GM12878 (cell line): Measurements from ENCODE around the gene GAMT.

Experiments used
- CEBPB ChIP-seq, 2 experiments: fragments of 150-350 bp in 1 of 2; IDR thresholded peaks; 2 replicates each; pipeline ENCODE4 v1.6.1; 2012 to 2014; ENCODE audit warnings: low read depth in 2 of 2, low read length in 2 of 2, borderline replicate concordance in 1 of 2, inconsistent platforms in 1 of 2
- CHD2 ChIP-seq: IDR thresholded peaks from 2 replicates; pipeline ENCODE4 v1.6.1; 2011; ENCODE audit warnings: low read depth, low read length, improper control_type of control experiment, borderline replicate concordance
- DPF2 ChIP-seq: fragments of 450-650 bp; IDR thresholded peaks from 2 replicates; pipeline ENCODE4 v1.6.1; 2017; ENCODE audit warnings: mild to moderate bottlenecking
- EZH2 ChIP-seq: IDR thresholded peaks from 2 replicates; pipeline ENCODE4 v1.6.1; 2012; ENCODE audit warnings: low read depth, mild to moderate bottlenecking, control low read depth, inconsistent platforms, low read length, borderline replicate concordance; ENCODE audit not compliant: control insufficient read depth
- FOXM1 ChIP-seq: IDR thresholded peaks from 2 replicates; pipeline ENCODE4 v1.6.1; 2012; ENCODE audit warnings: low read depth, mild to moderate bottlenecking, inconsistent platforms, low read length, moderate library complexity
- POLR2A ChIP-seq: IDR thresholded peaks from 2 replicates; pipeline ENCODE4 v1.6.1; 2011; ENCODE audit warnings: low read depth, mild to moderate bottlenecking, low read length
- POLR2AphosphoS5 ChIP-seq: IDR thresholded peaks from 2 replicates; pipeline ENCODE4 v1.6.1; 2011; ENCODE audit warnings: mild to moderate bottlenecking, low read length, inconsistent platforms
- STAT3 ChIP-seq: IDR thresholded peaks from 2 replicates; pipeline ENCODE4 v1.6.1; 2011; ENCODE audit warnings: low read depth, low read length, improper control_type of control experiment
- ZNF384 ChIP-seq: IDR thresholded peaks from 2 replicates; pipeline ENCODE4 v1.6.1; 2012; ENCODE audit warnings: low read depth, mild to moderate bottlenecking, low read length, improper control_type of control experiment, borderline replicate concordance
- TF ChIP-seq, protein P1 (sequence below): IDR thresholded peaks from 2 replicates; pipeline ENCODE4 v1.6.1; 2011; ENCODE audit warnings: low read depth, low read length, improper control_type of control experiment, borderline replicate concordance
- TF ChIP-seq, protein P2 (sequence below), 3 experiments: IDR thresholded peaks in 2 of 3; conservative IDR thresholded peaks in 1 of 3; 2 replicates each; pipeline ENCODE4 v1.5.1; 2011; ENCODE audit warnings: low read depth in 3 of 3, low read length in 3 of 3, mild to moderate bottlenecking in 3 of 3, control low read depth in 2 of 3, moderate library complexity in 2 of 3, inconsistent platforms in 1 of 3, mixed read lengths in 1 of 3; ENCODE audit not compliant: control insufficient read depth in 2 of 3, insufficient read depth in 1 of 3; ENCODE audit errors: extremely low read depth in 1 of 3

DNA sequence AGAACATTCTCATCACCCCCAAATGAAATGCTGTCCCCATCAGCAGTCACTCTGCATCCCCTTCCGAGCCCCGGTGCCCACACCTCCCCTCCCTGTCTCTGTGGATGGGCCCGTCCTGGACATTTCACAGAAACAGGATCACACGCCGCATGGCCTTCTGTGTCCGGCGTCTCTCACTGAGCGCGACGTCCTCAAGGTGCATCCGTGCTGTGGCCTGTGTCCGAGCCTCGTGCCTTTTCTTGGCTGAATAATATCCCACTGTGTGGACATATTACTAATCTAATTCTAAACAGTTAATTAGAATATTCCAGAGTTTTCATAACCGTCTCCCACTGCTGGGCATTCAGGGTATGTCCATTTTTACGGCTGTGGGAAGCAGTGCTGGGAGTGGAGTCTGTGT is 8.9 kb downstream of the GAMT start:
- TF ChIP-seq EZH2 (no peak), STAT3 (no peak), DPF2 (no peak), POLR2A (no peak), CEBPB (IDR thresholded peaks at IDR 0.05; ENCODE audit: borderline replicate concordance in 1 of 2, low read depth in 2 of 2, low read length in 2 of 2) (no peak), ZNF384 (no peak), FOXM1 (no peak), CHD2 (no peak), POLR2AphosphoS5 (no peak)
- TF ChIP-seq, protein P1, sequence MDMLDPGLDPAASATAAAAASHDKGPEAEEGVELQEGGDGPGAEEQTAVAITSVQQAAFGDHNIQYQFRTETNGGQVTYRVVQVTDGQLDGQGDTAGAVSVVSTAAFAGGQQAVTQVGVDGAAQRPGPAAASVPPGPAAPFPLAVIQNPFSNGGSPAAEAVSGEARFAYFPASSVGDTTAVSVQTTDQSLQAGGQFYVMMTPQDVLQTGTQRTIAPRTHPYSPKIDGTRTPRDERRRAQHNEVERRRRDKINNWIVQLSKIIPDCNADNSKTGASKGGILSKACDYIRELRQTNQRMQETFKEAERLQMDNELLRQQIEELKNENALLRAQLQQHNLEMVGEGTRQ, result no peak
- TF ChIP-seq, protein P2, sequence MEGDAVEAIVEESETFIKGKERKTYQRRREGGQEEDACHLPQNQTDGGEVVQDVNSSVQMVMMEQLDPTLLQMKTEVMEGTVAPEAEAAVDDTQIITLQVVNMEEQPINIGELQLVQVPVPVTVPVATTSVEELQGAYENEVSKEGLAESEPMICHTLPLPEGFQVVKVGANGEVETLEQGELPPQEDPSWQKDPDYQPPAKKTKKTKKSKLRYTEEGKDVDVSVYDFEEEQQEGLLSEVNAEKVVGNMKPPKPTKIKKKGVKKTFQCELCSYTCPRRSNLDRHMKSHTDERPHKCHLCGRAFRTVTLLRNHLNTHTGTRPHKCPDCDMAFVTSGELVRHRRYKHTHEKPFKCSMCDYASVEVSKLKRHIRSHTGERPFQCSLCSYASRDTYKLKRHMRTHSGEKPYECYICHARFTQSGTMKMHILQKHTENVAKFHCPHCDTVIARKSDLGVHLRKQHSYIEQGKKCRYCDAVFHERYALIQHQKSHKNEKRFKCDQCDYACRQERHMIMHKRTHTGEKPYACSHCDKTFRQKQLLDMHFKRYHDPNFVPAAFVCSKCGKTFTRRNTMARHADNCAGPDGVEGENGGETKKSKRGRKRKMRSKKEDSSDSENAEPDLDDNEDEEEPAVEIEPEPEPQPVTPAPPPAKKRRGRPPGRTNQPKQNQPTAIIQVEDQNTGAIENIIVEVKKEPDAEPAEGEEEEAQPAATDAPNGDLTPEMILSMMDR (IDR thresholded peaks at IDR 0.05 in 2 of 3, conservative IDR thresholded peaks at IDR 0.05 in 1 of 3; ENCODE audit: control insufficient read depth in 2 of 3, extremely low read depth in 1 of 3, insufficient read depth in 1 of 3, low read depth in 3 of 3, low read length in 3 of 3), result no peak
